Kidney epithelial cell (primary cell): ENCODE measurements around the gene RGS2. TPM values are rescaled to one million over a fixed set of nuclear protein-coding genes. Genes with fewer than 3 reads are reported as not detected.

Experiments
- DNase-seq: peaks from one replicate; pipeline ENCODE4 v3.0.0-alpha.2; 2010; ENCODE audit warnings: low read depth
- H3K27me3 ChIP-seq: 2 replicates; pipeline ENCODE4 v1.6.0; 2011; ENCODE audit warnings: low read length; ENCODE audit not compliant: control insufficient read depth, insufficient read depth
- H3K36me3 ChIP-seq: 2 replicates; pipeline ENCODE4 v1.5.1; 2011; ENCODE audit warnings: low read length; ENCODE audit not compliant: control insufficient read depth, insufficient read depth
- H3K4me3 ChIP-seq: 2 replicates; pipeline ENCODE4 v1.5.1; 2011; ENCODE audit warnings: low read depth, mild to moderate bottlenecking, control low read depth, low read length
- CTCF ChIP-seq: IDR thresholded peaks from 2 replicates; pipeline ENCODE4 v1.5.1; 2011; ENCODE audit warnings: mild to moderate bottlenecking, moderate library complexity, low read length, control low read depth, inconsistent platforms; ENCODE audit not compliant: insufficient read depth, poor library complexity, severe bottlenecking
- total RNA-seq: library from RNA; depleted of rRNA; stranded (reverse); fragments of >200 nt; gene quantifications from 2 replicates; pipeline ENCODE4 v1.2.3, GENCODE V29; 2015

RGS2 gene
- total RNA-seq, 1 donor from 2014 or later: 1.9 TPM

DNA sequence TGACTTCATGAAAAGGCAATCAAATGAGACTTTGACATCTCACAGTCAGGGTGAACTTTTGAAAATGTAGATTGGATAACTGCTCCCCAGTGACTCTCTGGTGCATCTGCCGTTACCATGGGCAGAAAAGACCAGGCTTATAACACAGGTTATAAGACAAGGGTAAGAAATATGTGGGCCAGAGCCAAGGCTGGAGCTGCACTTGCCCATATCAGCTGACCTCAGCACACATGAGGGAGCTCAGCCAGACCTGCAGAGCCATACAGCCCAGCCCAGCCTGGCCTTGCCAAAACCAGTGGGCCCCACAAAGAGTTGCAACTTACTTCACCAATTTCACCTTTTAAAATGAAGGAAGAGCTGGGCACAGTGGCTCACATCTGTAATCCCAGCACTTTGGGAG, 11.7 kb upstream of the RGS2 start:
- no peak for DNase-seq
- Histone ChIP-seq H3K36me3 (no peaks in the 10 kb centered on the region), H3K4me3 (no peak overlapping the region), H3K27me3 (no peaks in the 10 kb centered on the region)
- no peak for TF ChIP-seq CTCF

DNA sequence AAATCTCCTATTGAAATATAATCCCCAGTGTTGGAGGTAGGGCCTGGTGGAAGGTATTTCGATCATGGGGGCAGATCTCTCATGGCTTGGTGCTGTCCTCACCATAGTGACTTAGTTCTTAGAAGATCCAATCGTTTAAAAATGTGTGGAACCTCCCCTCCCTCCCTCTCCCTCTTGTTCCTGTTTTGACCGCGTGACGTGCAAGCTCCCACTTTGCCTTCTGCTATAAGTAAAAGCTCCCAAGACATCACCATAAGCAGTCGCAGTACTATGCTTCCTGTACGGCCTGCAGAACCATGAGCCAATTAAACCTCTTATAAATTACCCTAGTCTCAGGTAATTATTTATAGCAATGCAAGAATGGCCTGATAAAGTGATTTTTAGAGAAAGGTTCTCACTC, 10.9 kb upstream of the RGS2 start:
- no peak for DNase-seq
- no peak overlapping the region for H3K4me3 ChIP-seq
- H3K36me3 ChIP-seq: no peaks in the 10 kb centered on the region
- TF ChIP-seq CTCF: no peak
- no peaks in the 10 kb centered on the region for H3K27me3 ChIP-seq

DNA sequence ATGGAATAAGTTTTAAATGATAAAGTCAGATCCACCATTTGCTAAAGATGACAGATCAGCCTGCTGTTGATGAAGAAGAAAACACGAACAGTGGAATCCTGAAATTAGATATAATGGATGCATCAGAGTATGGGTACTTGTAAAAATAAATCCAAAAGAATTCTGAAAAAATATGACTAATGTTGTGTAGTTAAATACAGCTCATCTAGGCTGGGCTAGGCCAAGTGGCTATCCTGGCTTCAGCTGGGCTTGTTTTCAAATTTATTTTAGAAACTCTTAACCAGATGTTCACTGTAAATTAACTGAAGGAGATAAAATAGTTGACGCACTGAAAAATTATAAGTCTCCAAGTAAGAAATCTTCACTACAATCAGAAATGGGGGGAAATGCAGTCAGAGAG, 7.4 kb upstream of the RGS2 start:
- no peak for TF ChIP-seq CTCF
- no peaks in the 10 kb centered on the region for H3K36me3 ChIP-seq
- H3K4me3 ChIP-seq: no peak overlapping the region
- DNase-seq: no peak
- no peaks in the 10 kb centered on the region for H3K27me3 ChIP-seq

- Histone ChIP-seq H3K27me3 (no peaks in the 10 kb centered on the region), H3K4me3 (no peak overlapping the region), H3K36me3 (no peaks in the 10 kb centered on the region)
- no peak for TF ChIP-seq CTCF
- DNase-seq: no peak
These were observed 6.4 kb upstream of the RGS2 start for GRCh38 chr1:192802406-192802805.

DNA sequence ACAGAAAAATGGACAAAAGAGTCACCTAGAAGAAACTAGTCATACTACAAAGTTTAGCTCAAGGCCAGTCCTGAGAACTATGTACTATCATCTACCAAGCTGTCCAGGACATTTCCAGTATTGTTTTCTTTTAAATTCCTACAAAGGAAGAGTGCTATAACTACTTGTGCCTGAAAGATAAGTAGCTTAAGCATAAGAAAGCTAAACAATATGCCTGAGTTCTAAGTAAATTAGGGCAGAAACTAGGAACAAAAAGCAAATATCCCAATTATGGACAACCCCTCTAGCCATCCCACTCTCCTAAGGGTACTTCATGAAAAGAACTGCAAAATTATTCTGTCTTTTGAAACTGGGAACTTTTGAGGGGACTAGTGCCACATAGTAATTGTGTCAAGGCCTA, 5.3 kb upstream of the RGS2 start:
- DNase-seq: no peak
- no peak for TF ChIP-seq CTCF
- no peaks in the 10 kb centered on the region for H3K27me3 ChIP-seq

DNA sequence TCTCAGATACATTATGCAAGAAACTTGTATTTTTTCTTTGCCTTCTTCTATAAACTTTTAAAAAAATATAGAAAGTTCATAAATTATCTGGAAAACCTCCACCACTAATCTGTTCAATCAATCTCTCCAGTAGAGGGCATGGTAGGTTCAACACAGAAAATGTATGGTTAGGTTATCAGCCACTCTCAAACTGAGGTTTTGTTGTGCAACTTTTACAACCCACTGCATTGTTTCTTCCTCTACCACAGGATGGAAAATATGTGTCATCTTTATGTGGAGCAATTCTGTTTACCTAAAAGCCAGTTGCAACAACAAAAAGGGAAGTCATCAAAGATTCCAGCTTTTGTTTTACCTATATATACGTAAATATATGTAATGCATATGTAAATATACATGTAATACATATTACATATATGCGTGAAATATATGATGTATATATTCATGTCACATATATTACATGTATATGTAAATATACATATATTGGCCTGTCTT, 3.0 kb upstream of the RGS2 start:
- peak; percentile 65 for DNase-seq
- peak; percentile 70 for TF ChIP-seq CTCF

More for the DNA sequence above, 5.3 kb upstream of the RGS2 start:
- no peak overlapping the region for H3K4me3 ChIP-seq
- no peaks in the 10 kb centered on the region for H3K36me3 ChIP-seq

More for the DNA sequence above, 3.0 kb upstream of the RGS2 start:
- no peaks in the 10 kb centered on the region for H3K27me3 ChIP-seq
- no peaks in the 10 kb centered on the region for H3K36me3 ChIP-seq
- H3K4me3 ChIP-seq: no peak overlapping the region
